LNCAP (cell line): Measurements from ENCODE around the gene SLITRK3.

ENCODE experiments used
- TF ChIP-seq, protein P1 (sequence below): fragments of 450-650 bp; IDR thresholded peaks from 2 replicates; pipeline ENCODE4 v1.5.1; 2017; ENCODE audit warnings: mild to moderate bottlenecking

Gene SLITRK3

DNA sequence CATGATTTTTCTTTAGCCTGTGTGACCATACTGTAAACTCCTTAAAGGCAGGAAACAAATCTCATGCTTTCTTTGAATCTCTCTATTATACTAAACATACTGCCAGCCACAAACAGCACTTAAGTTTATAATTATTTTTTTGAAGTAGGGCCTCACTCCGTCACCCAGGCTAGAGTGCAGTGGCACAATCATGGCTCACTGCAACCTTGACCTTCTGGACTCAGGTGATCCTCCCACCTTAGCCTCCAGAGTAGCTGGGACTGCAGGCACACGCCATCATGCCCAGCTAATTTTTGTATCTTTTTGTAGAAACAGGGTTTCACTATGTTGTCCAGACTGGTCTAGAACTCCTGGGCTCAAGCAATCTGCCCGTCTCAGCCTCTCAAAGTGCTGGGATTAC, 14.5 kb upstream of the SLITRK3 start:
- TF ChIP-seq, protein P1, sequence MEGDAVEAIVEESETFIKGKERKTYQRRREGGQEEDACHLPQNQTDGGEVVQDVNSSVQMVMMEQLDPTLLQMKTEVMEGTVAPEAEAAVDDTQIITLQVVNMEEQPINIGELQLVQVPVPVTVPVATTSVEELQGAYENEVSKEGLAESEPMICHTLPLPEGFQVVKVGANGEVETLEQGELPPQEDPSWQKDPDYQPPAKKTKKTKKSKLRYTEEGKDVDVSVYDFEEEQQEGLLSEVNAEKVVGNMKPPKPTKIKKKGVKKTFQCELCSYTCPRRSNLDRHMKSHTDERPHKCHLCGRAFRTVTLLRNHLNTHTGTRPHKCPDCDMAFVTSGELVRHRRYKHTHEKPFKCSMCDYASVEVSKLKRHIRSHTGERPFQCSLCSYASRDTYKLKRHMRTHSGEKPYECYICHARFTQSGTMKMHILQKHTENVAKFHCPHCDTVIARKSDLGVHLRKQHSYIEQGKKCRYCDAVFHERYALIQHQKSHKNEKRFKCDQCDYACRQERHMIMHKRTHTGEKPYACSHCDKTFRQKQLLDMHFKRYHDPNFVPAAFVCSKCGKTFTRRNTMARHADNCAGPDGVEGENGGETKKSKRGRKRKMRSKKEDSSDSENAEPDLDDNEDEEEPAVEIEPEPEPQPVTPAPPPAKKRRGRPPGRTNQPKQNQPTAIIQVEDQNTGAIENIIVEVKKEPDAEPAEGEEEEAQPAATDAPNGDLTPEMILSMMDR = no peak

DNA sequence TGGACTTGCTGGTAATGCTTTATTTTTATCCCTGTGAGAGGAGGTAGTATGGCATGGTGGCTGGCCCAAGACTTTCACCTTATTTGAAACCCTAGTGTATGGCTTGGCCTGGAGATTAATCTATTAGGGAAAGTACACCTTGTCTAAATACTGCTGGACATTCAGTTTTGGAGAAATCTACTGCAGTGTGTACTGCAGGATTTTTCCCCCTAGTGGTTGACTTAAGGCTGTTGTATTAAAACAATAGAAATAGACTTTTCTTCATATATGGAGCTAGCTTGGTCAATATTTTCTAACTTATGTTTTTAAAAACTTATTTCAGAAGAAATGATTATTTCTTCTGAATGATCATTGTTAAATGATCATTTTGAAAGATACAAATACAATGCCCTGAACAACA, 13.9 kb upstream of the SLITRK3 start:
- TF ChIP-seq, protein P1 = peak; percentile 50; the same call in 1 of the 2 replicates

DNA sequence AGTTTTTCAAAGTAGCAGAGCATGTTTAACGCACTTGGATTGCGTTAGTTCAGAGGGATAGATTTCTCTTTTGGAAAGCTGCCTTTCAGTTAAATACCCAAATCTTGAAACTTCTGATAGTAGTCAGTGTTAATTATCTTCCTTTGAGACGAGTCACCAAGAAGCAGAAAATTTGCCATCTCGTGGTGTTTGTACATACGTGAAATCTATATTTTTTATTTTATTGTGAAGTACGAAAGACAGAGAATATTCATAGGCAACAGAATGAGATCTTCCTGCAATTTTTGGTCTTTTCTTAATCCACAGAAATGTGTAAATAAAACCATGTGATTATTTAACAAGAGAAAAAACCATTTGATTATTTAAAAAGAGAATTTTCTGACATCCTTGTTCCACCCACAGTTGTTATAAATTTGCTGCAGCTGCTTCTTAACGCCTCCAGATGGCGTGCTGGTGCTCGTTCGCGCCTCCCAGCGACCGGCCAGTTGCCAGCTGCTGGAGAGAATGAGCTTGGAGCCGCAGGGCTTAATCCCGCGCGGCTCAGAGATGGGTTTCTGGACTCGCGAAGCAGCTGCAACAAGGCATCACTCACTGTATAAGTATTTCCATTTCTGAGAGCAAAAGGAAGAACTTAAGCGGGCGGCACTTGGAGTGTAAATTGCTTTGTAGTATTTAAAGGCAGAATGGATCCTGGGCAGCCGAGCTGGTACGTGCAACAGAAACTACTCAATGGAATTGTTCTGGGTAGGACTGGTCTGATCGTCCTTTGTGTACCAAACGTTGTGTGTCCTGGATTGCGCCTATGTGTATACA, 10.5 kb upstream of the SLITRK3 start:
- TF ChIP-seq, protein P1 = peak; percentile 92

DNA sequence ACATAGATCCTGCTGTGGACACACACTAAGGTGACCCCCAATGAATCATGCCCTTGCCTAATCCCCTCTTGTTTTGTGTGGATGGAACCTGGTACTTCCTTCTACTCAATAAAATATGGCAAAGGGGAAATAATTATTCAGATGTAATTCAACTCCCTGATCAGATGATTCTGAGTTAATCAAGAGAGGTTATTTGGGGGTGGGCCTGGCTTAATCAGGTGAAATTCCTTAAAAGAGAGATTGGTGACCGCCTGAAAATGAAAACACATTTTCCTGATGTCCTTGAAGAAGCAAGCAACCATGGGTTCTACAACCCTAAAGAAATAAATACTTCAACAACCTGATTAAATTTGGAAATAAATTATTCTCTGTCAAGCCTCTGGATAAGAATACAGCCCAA, 8.3 kb upstream of the SLITRK3 start:
- TF ChIP-seq, protein P1 = no peak

DNA sequence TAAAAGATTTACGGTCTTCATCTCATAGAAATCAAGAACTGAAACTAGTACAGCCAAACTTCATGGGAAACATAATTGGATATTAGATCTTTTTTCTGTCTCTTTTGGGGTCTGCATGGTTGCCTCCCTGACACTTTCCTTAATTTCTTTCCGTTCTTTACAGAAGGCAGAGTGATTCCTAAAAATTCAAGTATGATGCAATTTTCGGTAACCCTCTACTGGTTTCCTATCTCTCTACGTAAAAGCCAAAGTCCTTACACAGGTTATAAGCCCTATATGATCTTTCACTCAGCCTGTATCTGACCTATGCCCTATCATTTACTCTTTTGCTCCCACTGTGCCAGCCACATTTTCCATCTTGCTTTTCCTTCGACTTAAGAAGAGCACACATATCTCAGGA, 6.8 kb upstream of the SLITRK3 start:
- TF ChIP-seq, protein P1 = no peak

DNA sequence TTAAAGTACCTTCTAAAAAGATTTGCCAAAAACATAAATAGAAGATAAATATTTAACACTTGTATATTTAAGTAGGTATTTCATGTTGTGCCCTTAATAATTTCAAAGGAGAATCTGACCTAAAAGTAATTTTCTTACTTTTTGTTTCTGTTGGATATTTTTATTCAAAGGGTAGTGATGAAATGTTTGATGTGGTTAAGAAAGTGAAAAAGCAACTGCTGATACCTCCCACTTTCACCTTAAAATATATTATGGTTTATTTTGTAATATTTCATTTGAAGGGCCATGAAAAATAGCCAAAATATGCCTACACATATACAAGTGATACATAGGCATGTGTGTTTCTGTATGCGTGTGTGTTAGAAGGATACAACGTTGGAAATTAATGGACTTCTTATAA, 5.8 kb upstream of the SLITRK3 start:
- TF ChIP-seq, protein P1 = no peak

DNA sequence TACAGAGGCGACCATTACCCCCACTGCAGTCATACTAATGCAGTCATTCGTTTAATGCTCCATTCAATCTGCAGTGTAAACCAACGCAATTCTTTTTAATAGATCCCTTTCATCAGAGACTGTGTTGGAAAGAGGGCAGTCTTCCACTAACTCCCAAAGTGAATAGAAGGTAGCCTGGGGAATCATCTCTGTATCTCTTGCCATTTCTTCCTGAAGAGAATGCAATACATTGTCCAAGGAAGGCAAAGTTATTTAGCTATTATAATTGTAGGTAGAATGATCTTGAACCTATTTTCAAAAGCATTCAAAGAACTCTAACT, 1.3 kb upstream of the SLITRK3 start:
- TF ChIP-seq, protein P1 = no peak
